DMS114 treated with DMSO at 0.1 percent for 48 hours (cell line): ENCODE data around the gene TDRD1.

ENCODE experiments used
- DNase-seq: peaks from one replicate; lab custom pipeline; 2025; ENCODE audit not compliant: unreplicated experiment; lab: John Stamatoyannopoulos, UW

Gene TDRD1

GRCh38 chr10:114175667-114176066 is 3.5 kb upstream of the TDRD1 start:
- no peak for DNase-seq

- DNase-seq, result no peak
Observed at GRCh38 chr10:114176511-114176910, 2.6 kb upstream of the TDRD1 start.

- no peak for DNase-seq
Observed at GRCh38 chr10:114179747-114180146, 594 bp downstream of the TDRD1 start.

GRCh38 chr10:114180937-114181336 is 1.8 kb downstream of the TDRD1 start:
- no peak for DNase-seq

GRCh38 chr10:114181971-114182370 is 2.8 kb downstream of the TDRD1 start:
- DNase-seq, result no peak

GRCh38 chr10:114183563-114183962 is 4.4 kb downstream of the TDRD1 start:
- DNase-seq, result no peak

GRCh38 chr10:114184276-114184675 is 5.1 kb downstream of the TDRD1 start:
- DNase-seq, result no peak

- no peak for DNase-seq
Observed at GRCh38 chr10:114188001-114188400, 8.8 kb downstream of the TDRD1 start.

GRCh38 chr10:114188900-114189299 is 9.7 kb downstream of the TDRD1 start:
- no peak for DNase-seq

GRCh38 chr10:114189700-114190099 is 10.5 kb downstream of the TDRD1 start:
- DNase-seq, result no peak

GRCh38 chr10:114195079-114195478 is 15.9 kb downstream of the TDRD1 start:
- no peak for DNase-seq

GRCh38 chr10:114199239-114199638 is 20.1 kb downstream of the TDRD1 start:
- DNase-seq, result no peak

GRCh38 chr10:114202812-114203211 is 23.7 kb downstream of the TDRD1 start:
- no peak for DNase-seq

- DNase-seq, result no peak
Observed at GRCh38 chr10:114206902-114207301, 27.7 kb downstream of the TDRD1 start.

GRCh38 chr10:114207349-114207748 is 28.2 kb downstream of the TDRD1 start:
- no peak for DNase-seq

GRCh38 chr10:114208351-114208750 is 29.2 kb downstream of the TDRD1 start:
- DNase-seq, result no peak

GRCh38 chr10:114212153-114212552 is 33.0 kb downstream of the TDRD1 start:
- DNase-seq, result no peak

GRCh38 chr10:114215033-114215432 is 35.9 kb downstream of the TDRD1 start:
- no peak for DNase-seq

GRCh38 chr10:114220281-114220680 is 41.1 kb downstream of the TDRD1 start:
- no peak for DNase-seq

- no peak for DNase-seq
Observed at GRCh38 chr10:114221235-114221634, 42.1 kb downstream of the TDRD1 start.

GRCh38 chr10:114223066-114223465 is 43.9 kb downstream of the TDRD1 start:
- DNase-seq, result no peak

GRCh38 chr10:114228156-114228555 is 49.0 kb downstream of the TDRD1 start:
- DNase-seq, result no peak

- DNase-seq, result no peak
Observed at GRCh38 chr10:114232561-114233176, 53.5 kb downstream of the TDRD1 start.
